Tongue (tissue), 2 donors: ENCODE measurements around the gene C13orf42. TPM values are rescaled to one million over a fixed set of nuclear protein-coding genes. Genes with fewer than 3 reads are reported as not detected.

ENCODE experiments used
- DNase-seq: peaks from one replicate; pipeline ENCODE4 v3.0.0-alpha.2; 2015
- total RNA-seq: library from RNA; depleted of rRNA; stranded (reverse); fragments of >200 nt; gene quantifications from one replicate; pipeline ENCODE4 v1.2.3, GENCODE V29; 2014

C13orf42 gene
- total RNA-seq = not detected

DNA sequence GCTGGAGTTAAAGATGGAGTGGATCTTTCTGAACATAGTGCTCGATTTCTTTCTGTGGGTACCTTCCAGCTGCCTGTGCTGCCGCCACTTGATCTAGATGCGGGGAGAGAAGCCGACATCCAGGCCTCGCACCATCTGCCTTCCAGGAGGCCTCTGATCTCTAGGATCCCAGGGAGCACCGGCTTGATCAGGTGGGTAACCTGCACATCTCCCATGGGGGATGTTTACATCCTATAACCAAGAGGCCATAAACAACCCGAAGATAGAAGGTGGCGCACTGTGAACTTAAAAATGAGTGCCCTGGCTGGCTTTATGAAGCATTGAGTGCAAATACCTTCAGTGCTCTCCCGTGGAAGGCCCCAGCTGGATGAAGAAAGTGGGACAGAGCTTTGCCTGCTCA, at the start of gene C13orf42:
Gene C13orf42, minus strand, starts transcription at position 101 of the 400 bp plus-strand sequence. Its CDS starts 65 bp downstream, at position 36.
- DNase-seq = no peak

DNA sequence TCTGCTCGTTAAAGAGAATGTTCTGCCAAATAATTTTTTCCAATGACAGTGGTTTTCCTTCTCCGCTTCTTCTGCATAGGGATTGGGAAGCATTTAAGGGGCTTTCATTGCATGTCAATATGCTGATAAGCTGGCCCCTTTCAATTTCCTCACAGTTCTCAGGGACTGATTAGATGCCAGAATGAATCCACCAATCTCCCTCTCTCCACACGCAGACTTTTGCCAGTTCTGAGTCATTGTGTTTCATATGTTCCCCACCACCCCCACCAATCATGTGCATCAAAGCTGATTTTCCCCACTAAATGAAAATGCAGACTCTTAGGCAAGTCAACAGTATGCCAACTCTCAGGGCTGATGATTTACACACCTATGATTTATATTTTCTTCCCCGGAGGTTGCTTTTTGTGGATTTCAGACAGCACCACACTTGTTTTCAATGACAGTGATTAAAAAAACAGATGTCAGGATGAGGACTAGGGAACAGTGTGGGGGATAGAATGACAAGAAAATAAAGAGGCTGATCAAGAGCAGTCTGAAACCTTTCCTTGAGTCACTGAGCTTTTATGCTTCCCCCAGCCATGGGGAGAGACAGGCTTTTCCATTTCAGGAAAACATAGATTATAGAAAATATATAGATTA, 47.9 kb upstream of the C13orf42 start:
- peak; percentile 37 for DNase-seq

DNA sequence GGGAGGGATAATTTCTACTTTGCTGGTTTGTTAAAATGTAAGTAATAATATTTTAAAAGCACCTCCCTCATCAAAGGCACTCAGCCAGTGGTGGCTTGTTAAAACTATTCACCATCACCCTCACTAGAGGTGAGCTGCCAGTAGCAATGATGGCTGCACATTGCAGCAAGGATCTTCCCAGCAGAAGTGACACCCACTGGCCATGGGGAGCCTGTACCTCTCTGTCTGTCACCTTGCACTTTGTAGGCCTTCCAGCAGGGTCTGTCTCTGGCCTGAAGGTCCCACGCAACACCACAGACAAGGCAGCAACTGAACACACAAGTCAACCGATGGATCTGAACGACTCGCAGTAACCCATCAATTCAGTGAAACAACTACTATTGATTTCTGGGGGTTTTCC, 47.3 kb upstream of the C13orf42 start:
- no peak for DNase-seq

DNA sequence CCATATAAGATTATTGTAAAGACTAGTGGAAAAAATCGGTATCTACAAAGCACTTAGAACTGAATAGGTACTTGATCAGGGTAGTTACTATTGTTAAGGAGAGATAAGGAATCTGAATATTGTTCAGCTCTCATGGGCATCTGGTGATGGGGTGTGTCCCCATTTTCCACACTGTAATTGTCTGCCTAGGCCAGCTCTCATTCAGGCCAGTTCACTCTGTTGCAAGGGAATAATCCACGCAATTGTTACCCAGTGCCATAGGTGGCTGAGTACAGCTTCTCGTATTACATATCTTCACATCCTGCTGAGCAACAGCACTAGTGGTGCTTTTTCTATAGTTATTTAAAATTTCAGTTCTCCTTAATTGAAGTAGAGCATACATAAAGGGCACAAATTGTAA, 45.6 kb upstream of the C13orf42 start:
- DNase-seq = no peak

DNA sequence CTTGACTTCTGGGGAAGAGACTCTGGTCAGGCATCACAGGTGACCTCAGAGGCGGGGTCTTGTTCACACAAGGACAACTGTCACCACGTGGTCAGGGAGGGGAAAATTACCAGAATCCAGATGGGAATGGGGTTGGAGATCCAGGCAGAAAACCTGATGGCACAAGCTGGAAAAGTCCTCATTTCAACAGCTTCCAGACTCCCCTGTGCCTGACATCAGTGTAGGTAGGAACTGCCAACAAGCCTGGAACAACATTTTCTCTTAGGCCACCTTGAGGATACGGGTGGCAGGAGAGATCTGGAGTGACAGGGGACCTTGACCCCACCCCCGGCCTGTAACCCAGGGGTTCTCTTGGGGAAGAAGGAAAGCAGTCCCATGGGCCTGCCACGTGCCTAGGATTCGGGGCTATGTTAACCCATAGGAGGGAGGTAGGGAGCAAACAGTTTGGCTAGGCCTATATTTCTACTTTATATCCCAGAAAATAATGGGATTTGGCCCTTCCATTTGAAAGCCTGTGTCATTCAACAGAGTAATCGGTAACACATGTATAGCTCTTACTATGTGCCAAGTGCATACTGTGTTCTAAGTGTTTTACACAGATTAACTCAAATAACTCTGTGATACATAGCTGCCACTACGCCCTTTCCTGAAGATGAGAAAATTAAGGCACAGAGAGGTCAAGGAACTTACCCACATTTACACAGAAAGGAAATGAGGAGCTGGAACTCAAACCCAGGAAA, 44.9 kb upstream of the C13orf42 start:
- DNase-seq = no peak

DNA sequence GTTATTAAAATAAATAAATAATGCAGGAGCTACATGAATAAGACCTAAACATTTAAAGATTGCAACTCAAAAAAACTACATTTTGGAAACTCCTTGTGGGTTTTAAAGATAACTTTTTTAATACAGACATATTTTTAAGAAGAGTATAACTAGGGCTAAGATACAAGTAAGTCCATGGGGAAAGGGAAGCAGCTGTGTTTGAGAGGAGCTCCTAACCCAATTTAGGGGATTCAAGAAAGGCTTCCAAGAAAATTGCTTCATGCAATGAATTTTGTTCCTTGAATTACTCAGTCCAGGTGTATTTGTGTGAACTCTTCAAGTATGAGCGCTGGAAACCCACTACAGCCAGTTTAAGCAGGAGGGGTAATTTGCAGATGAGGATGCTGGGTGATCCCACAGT, 44.1 kb upstream of the C13orf42 start:
- no peak for DNase-seq

DNA sequence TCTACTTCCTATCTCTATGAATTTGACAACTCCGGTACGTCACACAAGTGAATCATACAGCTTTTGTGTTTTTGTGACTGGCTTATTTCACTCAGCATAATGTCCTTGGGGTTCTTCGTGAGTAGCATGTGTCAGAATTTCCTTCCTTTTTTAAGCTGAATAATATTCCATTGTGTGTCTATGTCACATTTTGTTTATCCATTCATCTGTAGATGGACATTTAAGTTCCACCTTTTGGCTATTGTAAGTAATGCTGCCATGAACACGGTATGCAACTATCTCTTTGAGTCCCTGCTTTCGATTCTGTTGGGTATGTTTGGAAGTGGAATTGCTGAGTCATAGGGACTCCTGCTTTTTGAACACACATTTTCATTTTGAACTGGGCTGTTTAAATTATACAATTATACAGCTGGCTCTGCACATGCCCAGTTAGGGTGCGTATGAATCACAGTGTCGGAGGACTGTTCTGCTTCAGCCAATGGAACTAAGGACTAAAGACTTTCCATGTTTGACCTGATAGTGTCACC, 43.0 kb upstream of the C13orf42 start:
- no peak for DNase-seq

DNA sequence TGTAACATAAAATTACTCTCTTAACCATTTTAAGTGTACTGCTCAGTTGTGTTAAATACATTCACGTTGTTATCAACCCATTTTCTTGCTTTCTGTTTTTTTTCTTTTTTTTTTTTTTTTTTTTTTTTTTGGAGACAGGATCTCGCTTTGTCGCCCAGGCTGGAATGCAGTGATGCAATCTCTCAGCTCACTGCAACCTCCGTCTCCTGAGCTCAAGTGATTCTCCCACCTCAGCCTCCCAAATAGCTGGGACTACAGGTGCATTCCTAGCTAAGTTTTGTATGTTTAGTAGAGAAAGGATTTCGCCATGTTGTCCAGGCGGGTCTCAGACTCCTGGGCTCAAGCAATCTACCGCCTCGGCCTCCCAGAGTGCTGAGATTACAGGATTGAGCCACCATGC, 42.5 kb upstream of the C13orf42 start:
- no peak for DNase-seq

DNA sequence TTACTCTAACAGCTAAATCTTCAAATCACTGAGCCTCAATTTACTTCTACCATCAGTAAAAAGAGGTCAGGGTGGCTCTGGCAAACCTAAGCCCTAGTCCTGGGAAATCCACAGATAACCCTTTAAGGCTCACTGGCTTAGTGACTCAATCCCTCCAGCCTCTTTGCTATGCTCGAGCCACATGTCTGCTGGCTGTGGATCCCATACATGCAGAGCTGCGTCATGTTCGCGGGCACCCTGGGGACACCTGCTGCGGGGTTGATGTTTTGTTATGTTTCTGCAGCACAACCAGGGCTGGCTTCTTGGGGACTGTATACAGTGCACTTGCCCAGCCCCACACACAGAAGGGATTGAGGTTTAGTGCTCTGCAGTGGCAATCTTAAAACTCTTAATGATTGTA, 41.6 kb upstream of the C13orf42 start:
- DNase-seq = no peak

DNA sequence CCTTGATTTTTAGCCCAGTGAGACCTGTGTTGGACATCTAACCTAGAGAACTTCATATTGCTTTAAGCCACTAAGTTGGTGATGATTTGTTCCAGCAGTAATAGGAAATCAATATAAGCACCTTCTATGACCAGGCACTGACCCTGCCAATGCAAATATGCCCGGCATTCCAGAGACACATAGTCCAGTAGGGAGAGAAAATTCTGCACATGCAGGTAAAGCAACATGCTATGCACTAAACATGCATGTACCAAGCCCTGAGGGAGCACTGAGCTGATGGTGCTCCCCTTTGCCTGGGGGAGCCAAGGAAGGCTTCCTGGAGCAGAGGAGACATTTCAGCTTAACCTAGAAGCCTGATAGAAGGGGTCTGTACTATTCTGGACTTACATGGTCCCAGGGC, 40.4 kb upstream of the C13orf42 start:
- no peak for DNase-seq

DNA sequence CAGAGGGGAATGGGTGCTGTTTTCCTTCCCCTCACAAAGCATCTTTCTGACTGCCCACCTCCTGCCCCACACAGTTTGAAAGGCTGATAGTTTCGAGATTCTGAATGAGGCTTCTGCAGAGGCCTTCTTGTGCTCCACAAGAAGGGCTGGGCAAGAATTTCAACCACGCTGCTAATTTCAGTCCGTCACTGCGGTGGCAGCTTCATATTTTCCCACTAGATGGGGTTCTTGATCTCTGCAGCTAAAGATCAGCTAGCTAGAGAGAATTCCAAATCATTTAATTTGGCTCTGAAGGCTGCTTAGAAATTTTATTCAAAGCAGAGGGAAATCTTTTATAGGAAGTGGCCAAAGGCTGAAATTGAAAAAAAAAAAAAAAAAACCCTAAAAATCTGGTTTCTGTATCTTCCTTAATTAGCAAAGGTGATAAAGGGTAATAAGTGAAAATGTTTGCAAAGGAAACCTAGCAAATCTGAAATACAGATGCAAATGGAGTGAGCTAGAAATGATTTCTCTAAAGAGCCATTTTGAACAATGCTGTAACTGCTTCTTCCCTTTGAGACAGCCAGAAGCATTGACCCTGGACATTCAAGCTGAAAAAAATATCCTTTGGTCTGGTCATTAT, 38.0 kb upstream of the C13orf42 start:
- peak; percentile 81 for DNase-seq

DNA sequence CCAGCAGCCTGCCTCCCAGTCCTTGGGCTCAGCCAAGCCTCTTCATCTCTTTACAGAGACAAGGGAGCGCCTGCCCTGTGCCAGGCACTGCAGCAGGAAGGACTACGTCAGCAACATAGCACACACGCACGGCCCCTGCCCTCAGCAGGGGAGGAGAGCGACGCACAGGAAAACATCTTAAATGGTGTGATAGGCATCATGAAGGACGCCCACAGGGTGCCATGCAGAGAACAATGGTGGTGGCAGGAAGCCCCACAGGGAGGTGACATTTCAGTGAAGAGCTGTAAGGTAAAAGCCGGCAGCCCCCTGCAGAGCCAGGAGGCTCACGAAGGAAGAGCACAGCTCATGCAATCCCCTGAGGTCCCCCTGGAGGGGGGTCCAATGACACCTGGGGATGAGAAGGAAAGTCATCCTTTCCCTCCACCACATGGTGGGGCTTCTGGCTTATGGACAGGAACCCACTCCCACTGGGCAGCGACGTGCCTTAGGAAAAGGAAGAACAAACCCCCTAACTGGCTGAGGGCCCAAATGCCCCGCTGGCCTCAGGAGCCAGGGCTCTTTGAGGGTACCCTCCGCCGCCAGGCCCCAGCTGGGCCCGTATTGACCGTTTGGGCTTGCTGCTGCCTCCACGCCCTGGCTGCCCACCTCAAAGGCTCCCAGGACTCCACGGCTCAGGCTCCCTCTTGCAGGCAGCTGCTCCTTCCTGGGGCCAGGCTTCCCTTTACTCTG, 37.3 kb upstream of the C13orf42 start:
- no peak for DNase-seq

DNA sequence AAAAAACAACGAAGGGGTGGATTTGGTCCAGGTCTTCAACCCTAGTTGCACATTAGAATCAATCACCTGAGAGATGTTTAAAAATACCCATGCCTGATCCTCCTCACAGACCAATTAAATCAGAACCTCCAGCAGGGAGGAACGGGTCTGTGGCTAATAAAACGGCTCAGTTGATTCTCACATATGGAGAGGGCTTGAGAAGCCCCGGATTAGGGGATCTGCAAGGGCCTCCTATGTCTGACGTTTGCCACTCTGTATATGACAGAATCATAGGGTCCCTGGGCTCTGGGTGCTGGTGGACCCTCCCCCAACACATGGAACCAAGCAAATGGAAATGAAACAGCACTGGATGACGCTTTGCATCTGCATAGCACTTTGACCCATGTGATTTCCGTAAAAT, 36.7 kb upstream of the C13orf42 start:
- DNase-seq = no peak

DNA sequence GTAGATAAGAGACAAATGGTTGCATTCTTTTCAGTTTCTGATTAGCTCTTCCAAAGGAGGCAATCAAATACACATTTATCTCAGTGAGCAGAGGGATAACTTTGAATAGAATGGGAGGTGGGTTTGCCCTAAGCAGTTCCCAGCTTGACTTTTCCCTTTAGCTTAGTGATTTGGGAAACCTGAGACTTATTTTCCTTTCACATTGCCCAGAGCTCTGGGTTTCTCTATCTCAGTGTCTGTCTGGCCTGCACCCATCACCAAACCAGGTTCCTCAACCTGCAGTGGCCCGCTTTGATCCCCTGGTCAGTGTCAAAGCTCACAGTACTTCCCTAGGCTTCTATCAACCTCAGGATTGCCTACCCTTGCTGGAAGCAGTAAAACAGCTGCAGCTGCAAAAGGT, 35.6 kb upstream of the C13orf42 start:
- DNase-seq = no peak

DNA sequence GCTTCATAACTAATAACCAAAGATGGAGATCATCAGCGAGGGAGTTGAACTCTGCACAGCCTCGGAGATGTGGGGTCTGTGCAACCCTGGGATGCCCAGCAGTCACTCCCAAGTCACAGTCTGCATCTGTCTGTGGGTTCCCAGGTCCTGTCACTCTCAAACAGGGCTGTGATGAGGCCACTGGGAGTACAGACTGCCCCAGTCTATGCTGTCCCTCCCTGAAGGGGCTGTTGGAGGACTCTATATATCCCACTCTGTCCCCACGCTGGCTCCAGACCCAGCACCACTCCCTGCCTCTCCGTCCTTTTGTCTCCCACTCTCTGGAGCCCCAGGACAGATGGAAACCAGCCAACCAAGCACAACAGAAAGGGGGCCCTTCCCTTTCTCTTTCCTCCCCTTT, 26.2 kb upstream of the C13orf42 start:
- DNase-seq = no peak

DNA sequence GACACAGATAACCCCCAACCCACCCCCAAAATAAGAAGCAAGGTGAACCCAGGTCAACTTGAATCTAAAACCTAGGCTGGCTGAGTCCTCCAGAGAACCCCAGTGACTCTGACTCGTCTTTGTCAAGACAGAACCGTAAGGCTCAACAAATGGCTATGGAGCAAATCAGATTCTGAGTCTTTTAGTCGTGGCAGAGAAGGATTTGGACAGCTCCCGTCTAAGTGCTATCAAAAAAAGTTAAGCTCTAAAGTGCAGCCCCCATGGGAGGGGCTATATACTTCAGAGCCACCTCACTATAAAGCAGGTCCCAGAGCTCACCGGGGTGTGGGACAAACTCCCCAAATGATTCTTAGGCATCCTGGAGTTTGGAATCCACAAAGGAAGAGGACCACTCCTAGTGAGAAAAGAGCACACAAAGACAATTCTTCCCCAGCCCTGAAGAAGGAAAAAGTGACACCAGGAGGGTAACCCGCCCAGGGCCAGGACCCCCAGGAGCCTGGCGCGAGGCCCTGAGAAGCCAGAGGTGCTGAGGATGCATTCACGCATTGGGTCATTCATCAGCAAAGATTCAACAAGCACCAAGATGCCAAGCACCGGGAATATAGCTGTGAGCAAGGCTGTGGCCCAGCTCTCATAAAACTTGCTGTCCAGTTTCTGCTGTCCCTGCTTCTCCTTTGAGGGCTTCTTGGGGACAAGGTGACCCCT, 25.4 kb upstream of the C13orf42 start:
- DNase-seq = no peak

DNA sequence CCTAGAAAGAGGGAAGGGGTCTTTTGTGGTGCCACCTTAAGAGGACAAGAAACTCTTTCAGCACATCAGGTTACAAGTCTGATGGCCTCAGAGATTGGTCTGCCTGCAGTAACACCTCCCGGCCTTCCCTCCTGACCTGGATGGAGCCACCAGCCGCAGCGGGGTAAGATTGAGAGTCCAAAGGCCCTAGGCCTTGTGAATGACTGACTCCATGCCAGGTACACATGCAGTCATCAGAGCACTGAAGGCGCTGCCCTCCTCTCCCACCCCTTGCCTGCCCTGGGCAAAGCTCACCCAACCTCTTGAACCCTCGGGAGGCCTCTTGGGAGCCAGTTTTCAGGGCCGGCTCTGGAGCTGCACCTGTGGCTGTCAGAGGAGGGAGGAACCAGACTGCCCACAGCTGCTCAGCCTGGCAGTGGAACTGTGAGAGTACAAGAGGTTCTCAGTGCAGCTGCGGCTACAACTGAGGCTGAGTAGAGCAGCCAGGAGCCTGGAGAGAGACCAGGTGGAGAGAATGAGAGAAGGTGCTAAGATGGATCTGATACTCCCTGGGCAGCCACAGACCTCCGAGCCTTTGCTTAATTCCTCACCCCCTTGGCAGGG, 23.8 kb upstream of the C13orf42 start:
- peak; percentile 30 for DNase-seq

DNA sequence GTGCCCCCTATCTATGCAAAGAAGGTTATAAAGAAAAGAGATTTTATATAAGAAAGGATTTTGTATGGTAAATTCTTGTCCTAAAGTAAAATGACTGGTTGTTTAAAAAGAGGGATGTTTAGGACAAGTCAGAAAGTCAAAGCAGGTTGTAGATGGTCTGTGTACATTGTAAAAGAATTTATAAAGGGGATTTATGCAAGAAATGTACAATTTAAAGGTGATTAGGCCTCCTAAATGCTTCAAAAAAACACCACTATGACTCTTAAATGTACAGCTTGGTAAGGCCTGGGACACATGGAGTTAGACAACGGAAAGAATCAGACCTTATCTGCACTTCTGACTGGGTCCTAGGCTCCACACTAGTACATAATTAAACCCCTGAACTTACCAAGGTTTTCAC, 19.3 kb upstream of the C13orf42 start:
- DNase-seq = no peak

DNA sequence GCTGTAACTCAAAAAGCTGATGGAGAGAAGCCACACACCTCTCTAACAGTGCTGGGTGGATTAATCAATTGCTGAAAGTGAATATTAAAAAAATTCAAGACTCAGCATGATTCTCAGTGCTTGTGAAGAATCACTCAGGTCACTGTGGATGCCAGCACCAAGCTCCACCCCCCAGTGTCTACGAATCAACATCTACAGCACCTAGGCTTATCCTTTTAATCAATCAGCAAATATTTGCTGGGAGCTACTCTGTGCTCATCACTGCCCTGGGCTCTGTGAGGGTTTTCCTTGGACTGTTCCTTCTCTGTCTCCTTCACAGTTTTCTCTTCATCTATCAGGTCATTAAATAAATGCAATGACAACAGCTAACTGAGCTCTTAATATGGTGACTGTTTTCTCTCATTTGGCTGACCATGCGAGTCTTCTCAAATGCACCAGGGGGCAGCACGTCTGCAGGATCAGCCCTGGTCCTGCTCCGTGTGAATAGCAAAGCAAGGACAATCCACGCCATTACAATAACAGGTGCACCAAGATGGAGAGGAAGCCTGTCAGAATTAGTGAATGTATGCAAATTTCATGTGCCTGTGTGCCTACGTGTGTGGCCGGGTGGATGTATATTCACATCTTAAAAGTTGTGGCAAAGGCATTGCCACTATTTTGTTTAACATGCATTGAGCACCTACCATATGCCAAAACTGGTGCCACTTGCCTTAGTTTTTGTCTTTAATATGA, 14.6 kb upstream of the C13orf42 start:
- DNase-seq = peak; percentile 66

DNA sequence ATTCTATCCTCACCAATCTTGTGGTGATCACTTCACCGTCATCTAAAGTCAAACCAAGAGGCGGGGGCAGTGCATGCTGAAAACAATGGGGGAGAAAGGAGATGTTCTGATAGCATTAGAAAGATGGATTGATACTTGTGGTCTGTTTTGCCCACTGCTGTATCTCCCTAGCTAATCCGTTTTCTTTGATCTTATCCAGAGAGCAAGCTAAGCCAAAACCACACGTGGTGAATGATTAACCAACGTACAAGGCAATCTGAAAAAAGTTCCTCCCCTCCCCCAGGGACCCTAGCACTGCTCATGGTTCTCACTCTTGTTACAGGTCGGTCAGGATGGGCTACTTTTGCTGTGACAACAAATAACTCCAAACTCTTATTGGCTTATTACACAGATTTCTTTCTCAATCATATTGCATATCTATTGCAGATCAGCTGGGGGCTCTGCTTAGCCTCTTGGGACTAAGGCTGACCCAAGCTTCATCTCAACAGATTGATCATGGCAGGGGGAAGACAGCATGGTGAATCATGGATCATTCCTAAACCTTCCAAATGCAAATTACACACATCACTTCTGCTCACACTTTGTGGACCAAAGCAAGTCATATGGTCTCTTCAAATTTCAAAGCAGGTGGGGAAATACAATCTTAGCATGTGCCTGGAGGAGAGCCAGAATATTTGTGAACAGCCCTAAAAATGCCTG, 11.9 kb upstream of the C13orf42 start:
- peak; percentile 59 for DNase-seq
